Endothelial cell (in vitro differentiated cells): ENCODE measurements around the gene CRPPA. TPM values are rescaled to one million over a fixed set of nuclear protein-coding genes. Genes with fewer than 3 reads are reported as not detected.
"Not testable (repeated sequence)": the region's sequence is repeated elsewhere in the genome, so short reads cannot be mapped to it uniquely, and the experiment has no call there.

Experiments
- DNase-seq: peaks from one replicate; pipeline ENCODE4 v3.0.0; 2021; ENCODE audit warnings: low spot score
- H3K27ac Mint-ChIP-seq: one replicate; pipeline ENCODE4 v1.8.0; 2021; ENCODE audit warnings: mixed read lengths, inconsistent platforms; ENCODE audit not compliant: unreplicated experiment
- H3K27me3 Mint-ChIP-seq: one replicate; pipeline ENCODE4 v1.8.0; 2021; ENCODE audit warnings: mild to moderate bottlenecking, moderate library complexity, mixed read lengths, inconsistent platforms; ENCODE audit not compliant: unreplicated experiment
- H3K36me3 Mint-ChIP-seq: one replicate; pipeline ENCODE4 v1.8.0; 2021; ENCODE audit warnings: mild to moderate bottlenecking, low read depth, mixed read lengths, inconsistent platforms; ENCODE audit not compliant: unreplicated experiment
- H3K4me1 Mint-ChIP-seq: one replicate; pipeline ENCODE4 v1.8.0; 2021; ENCODE audit warnings: mild to moderate bottlenecking, mixed read lengths, inconsistent platforms; ENCODE audit not compliant: unreplicated experiment
- H3K4me3 Mint-ChIP-seq: one replicate; pipeline ENCODE4 v1.8.0; 2021; ENCODE audit warnings: mild to moderate bottlenecking, mixed read lengths, inconsistent platforms; ENCODE audit not compliant: unreplicated experiment
- H3K9me3 Mint-ChIP-seq: one replicate; pipeline ENCODE4 v1.8.0; 2021; ENCODE audit warnings: mixed read lengths, inconsistent platforms; ENCODE audit not compliant: unreplicated experiment
- CTCF ChIP-seq: fragments of 200-600 bp; sonication (generic); IDR thresholded peaks from one replicate; pipeline ENCODE4 v1.5.0; 2021; ENCODE audit warnings: antibody characterized with exemption; ENCODE audit not compliant: unreplicated experiment
- total RNA-seq: library from RNA; stranded (reverse); fragmentation: NEBNext Ultra II Directional; extraction: Animal tissue kit (Norgen Biotek cat#: 25700); gene quantifications from one replicate; pipeline ENCODE4 v1.2.1, GENCODE V29; 2021; ENCODE audit not compliant: unreplicated experiment

Gene CRPPA
- total RNA-seq, 1 donor from 2014 or later: 3.2 TPM

GRCh38 chr7:16447876-16448275, 26.5 kb upstream of the CRPPA start:
- DNase-seq: no peak
- H3K27me3 Mint-ChIP-seq: no peaks in the 10 kb centered on the region
- H3K4me1 Mint-ChIP-seq: no peaks in the 10 kb centered on the region
- H3K9me3 Mint-ChIP-seq: no peaks in the 10 kb centered on the region
- no peak for TF ChIP-seq CTCF
- H3K4me3 Mint-ChIP-seq: no peak overlapping the region
- H3K36me3 Mint-ChIP-seq: no peaks in the 10 kb centered on the region
- H3K27ac Mint-ChIP-seq: no peak overlapping the region

- no peak for TF ChIP-seq CTCF
- Mint-ChIP-seq H3K4me1 (no peaks in the 10 kb centered on the region), H3K9me3 (no peaks in the 10 kb centered on the region), H3K27ac (no peak overlapping the region), H3K36me3 (no peaks in the 10 kb centered on the region), H3K27me3 (no peaks in the 10 kb centered on the region), H3K4me3 (no peak overlapping the region)
- no peak for DNase-seq
Measured at GRCh38 chr7:16446508-16446907, 25.2 kb upstream of the CRPPA start.

GRCh38 chr7:16443871-16444270, 22.5 kb upstream of the CRPPA start:
- DNase-seq, H3K4me1 Mint-ChIP-seq, H3K27me3 Mint-ChIP-seq, H3K9me3 Mint-ChIP-seq, H3K36me3 Mint-ChIP-seq, H3K27ac Mint-ChIP-seq, H3K4me3 Mint-ChIP-seq: not testable (repeated sequence)

GRCh38 chr7:16438988-16439387, 17.6 kb upstream of the CRPPA start:
- H3K4me3 Mint-ChIP-seq: no peak overlapping the region
- no peak overlapping the region for H3K27ac Mint-ChIP-seq
- no peak for TF ChIP-seq CTCF
- H3K9me3 Mint-ChIP-seq: no peaks in the 10 kb centered on the region
- DNase-seq: no peak
- no peaks in the 10 kb centered on the region for H3K4me1 Mint-ChIP-seq
- H3K36me3 Mint-ChIP-seq: no peaks in the 10 kb centered on the region
- no peaks in the 10 kb centered on the region for H3K27me3 Mint-ChIP-seq

- H3K27me3 Mint-ChIP-seq: no peaks in the 10 kb centered on the region
- no peaks in the 10 kb centered on the region for H3K9me3 Mint-ChIP-seq
- no peak overlapping the region for H3K27ac Mint-ChIP-seq
- TF ChIP-seq CTCF: no peak
- H3K4me3 Mint-ChIP-seq: no peak overlapping the region
- DNase-seq: no peak
- H3K36me3 Mint-ChIP-seq: no peaks in the 10 kb centered on the region
- H3K4me1 Mint-ChIP-seq: no peaks in the 10 kb centered on the region
Measured at GRCh38 chr7:16436306-16436705, 15.0 kb upstream of the CRPPA start.
